GM23338 (cell line): Measurements from ENCODE around the gene CTSG. TPM values are rescaled to one million over a fixed set of nuclear protein-coding genes. Genes with fewer than 3 reads are reported as not detected.

Experiments
- ATAC-seq: fragments of 200-7000 bp; cut with Tn5 transposase; 3 replicates; pipeline ENCODE4 v1.9.1; 2020
- DNase-seq: peaks from one replicate; pipeline ENCODE4 v3.0.0-alpha.2; 2015; ENCODE audit warnings: low spot score
- H2AFZ ChIP-seq: fragments of 200-600 bp; sonication (generic); 2 replicates; pipeline ENCODE4 v1.8.0; 2016; ENCODE audit warnings: antibody characterized with exemption, mild to moderate bottlenecking, moderate library complexity
- H3F3A ChIP-seq: fragments of 200-600 bp; sonication (generic); replicated peaks from 2 replicates; pipeline ENCODE4 v1.8.0; 2017; ENCODE audit warnings: antibody characterized with exemption, mixed run types, low read depth
- H3K27ac ChIP-seq: fragments of 200-600 bp; sonication (generic); 2 replicates; pipeline ENCODE4 v1.6.1; 2016; ENCODE audit warnings: low read depth
- H3K27me3 ChIP-seq: fragments of 200-600 bp; sonication (generic); 2 replicates; pipeline ENCODE4 v1.8.0; 2016; ENCODE audit warnings: mild to moderate bottlenecking, mixed run types, moderate library complexity; ENCODE audit not compliant: insufficient read depth
- H3K36me3 ChIP-seq: fragments of 200-600 bp; sonication (generic); 2 replicates; pipeline ENCODE4 v1.8.0; 2016; ENCODE audit warnings: mild to moderate bottlenecking; ENCODE audit not compliant: insufficient read depth
- H3K4me1 ChIP-seq: fragments of 200-600 bp; sonication (generic); 2 replicates; pipeline ENCODE4 v1.8.0; 2016; ENCODE audit warnings: mild to moderate bottlenecking, moderate library complexity; ENCODE audit not compliant: insufficient read depth
- H3K4me2 ChIP-seq: fragments of 200-600 bp; sonication (generic); 2 replicates; pipeline ENCODE4 v1.7.1; 2017; ENCODE audit warnings: mixed run types
- H3K4me3 ChIP-seq: fragments of 200-600 bp; sonication (generic); 2 replicates; pipeline ENCODE4 v1.6.1; 2016; ENCODE audit warnings: mixed run types
- H3K79me2 ChIP-seq: fragments of 200-600 bp; sonication (generic); replicated peaks from 2 replicates; pipeline ENCODE4 v1.8.0; 2017; ENCODE audit warnings: mild to moderate bottlenecking; ENCODE audit not compliant: insufficient read depth
- H3K9me2 ChIP-seq: fragments of 200-600 bp; sonication (generic); 2 replicates; pipeline ENCODE4 v1.8.0; 2017; ENCODE audit not compliant: insufficient read depth
- H4K20me1 ChIP-seq: fragments of 200-600 bp; sonication (generic); replicated peaks from 2 replicates; pipeline ENCODE4 v1.8.0; 2017; ENCODE audit warnings: mild to moderate bottlenecking; ENCODE audit not compliant: insufficient read depth
- H3K27ac Mint-ChIP-seq: 2 replicates; pipeline ENCODE4 v1.8.0; 2020; ENCODE audit warnings: inconsistent platforms, mild to moderate bottlenecking, moderate library complexity, mixed read lengths
- H3K27me3 Mint-ChIP-seq: 3 replicates; pipeline ENCODE4 v1.8.0; 2022; ENCODE audit warnings: low read depth, mild to moderate bottlenecking, moderate library complexity, mixed read lengths, inconsistent platforms; ENCODE audit not compliant: insufficient read depth, poor library complexity
- H3K36me3 Mint-ChIP-seq: 3 replicates; pipeline ENCODE4 v1.8.0; 2021; ENCODE audit warnings: low read depth, mild to moderate bottlenecking, inconsistent platforms, moderate library complexity, mixed read lengths
- H3K4me1 Mint-ChIP-seq: 3 replicates; pipeline ENCODE4 v1.8.0; 2020; ENCODE audit warnings: mild to moderate bottlenecking, inconsistent platforms, mixed read lengths
- H3K4me3 Mint-ChIP-seq: 3 replicates; pipeline ENCODE4 v1.8.0; 2021; ENCODE audit warnings: moderate library complexity, mild to moderate bottlenecking, inconsistent platforms, mixed read lengths
- H3K9me3 Mint-ChIP-seq: 3 replicates; pipeline ENCODE4 v1.8.0; 2020; ENCODE audit warnings: moderate library complexity, mild to moderate bottlenecking, inconsistent platforms, mixed read lengths
- ETS1 ChIP-seq: IDR thresholded peaks from 2 replicates; pipeline ENCODE4 v1.6.1; 2016; ENCODE audit warnings: antibody characterized with exemption
- EZH2 ChIP-seq: fragments of 200-600 bp; sonication (generic); IDR thresholded peaks from one replicate; pipeline ENCODE4 v1.8.0; 2017; ENCODE audit warnings: antibody characterized with exemption, mild to moderate bottlenecking, low read depth; ENCODE audit not compliant: unreplicated experiment
- EZH2phosphoT487 ChIP-seq: fragments of 200-600 bp; sonication (generic); IDR thresholded peaks from one replicate; pipeline ENCODE4 v1.8.1; 2018; ENCODE audit warnings: antibody characterized with exemption; ENCODE audit not compliant: unreplicated experiment
- STAT1 ChIP-seq: IDR thresholded peaks from one replicate; pipeline ENCODE4 v1.6.1; 2016; ENCODE audit warnings: antibody characterized with exemption; ENCODE audit not compliant: unreplicated experiment
- ZNF114 ChIP-seq: fragments of 250-450 bp; sonication (Bioruptor Pico); IDR thresholded peaks from 2 replicates; pipeline ENCODE4 v1.5.0; 2020; ENCODE audit warnings: mild to moderate bottlenecking, moderate library complexity
- ZNF462 ChIP-seq: fragments of 250-450 bp; sonication (Bioruptor Pico); IDR thresholded peaks from 2 replicates; pipeline ENCODE4 v1.5.0; 2020; ENCODE audit warnings: mild to moderate bottlenecking, moderate library complexity
- polyA plus RNA-seq: library from polyadenylated mRNA; unstranded; fragments of >200 nt; fragmentation: Nextera tagmentation; extraction: Ambion mirVana; gene quantifications from 2 replicates; pipeline ENCODE4 v1.2.1, GENCODE V29; 2016
- total RNA-seq: library from RNA; depleted of rRNA; stranded (reverse); fragments of >200 nt; shearing (Covaris generic); gene quantifications from 2 replicates; pipeline ENCODE4 v1.2.3, GENCODE V29; 2014

The CTSG gene
- total and polyA plus RNA-seq, 2 experiments from 2014 or later = not detected

- no peak for TF ChIP-seq ZNF462 (CRISPR knock-in tag)
- no peak for TF ChIP-seq ETS1
Measured at GRCh38 chr14:24574206-24574774, 1.8 kb downstream of the CTSG start (continued).

GRCh38 chr14:24566318-24566717 is 9.7 kb downstream of the CTSG start:
- Mint-ChIP-seq H3K4me1 (no peaks in the 10 kb centered on the region), H3K27ac (no peak overlapping the region), H3K27me3 (peaks cover 4% of the 10 kb centered on the region), H3K36me3 (peaks cover 7% of the 10 kb centered on the region), H3K4me3 (no peak overlapping the region), H3K9me3 (peaks cover 21% of the 10 kb centered on the region)
- H3F3A ChIP-seq = no peaks in the 10 kb centered on the region
- H3K36me3 ChIP-seq = no peaks in the 10 kb centered on the region
- no peaks in the 10 kb centered on the region for H3K27me3 ChIP-seq
- DNase-seq (no peak), ATAC-seq (no peak)
- H4K20me1 ChIP-seq = no peaks in the 10 kb centered on the region
- no peak overlapping the region for H3K4me3 ChIP-seq
- no peak overlapping the region for H2AFZ ChIP-seq
- H3K9me2 ChIP-seq = peaks cover 2% of the 10 kb centered on the region; the same call in 1 of the 2 replicates
- H3K4me1 ChIP-seq = no peaks in the 10 kb centered on the region
- H3K27ac ChIP-seq = no peak overlapping the region
- no peaks in the 10 kb centered on the region for H3K79me2 ChIP-seq
- no peak overlapping the region for H3K4me2 ChIP-seq
- TF ChIP-seq ZNF462 (CRISPR knock-in tag) (no peak), STAT1 (no peak), EZH2 (no peak), EZH2phosphoT487 (no peak), ZNF114 (CRISPR knock-in tag) (no peak)
